ENCODE measurements around the gene HBE1.
"Not testable (repeated sequence)": the region's sequence is repeated elsewhere in the genome, so short reads cannot be mapped to it uniquely, and the experiment has no call there.

The HBE1 gene

GRCh38 chr11:5254023-5254422 lies 15.7 kb downstream of the HBE1 start:
- in situ Hi-C loops (cut with HindIII; ENCODE audit: low sequenced_read_pairs) = not testable (repeated sequence)

GRCh38 chr11:5253440-5253839 lies 16.3 kb downstream of the HBE1 start:
- in situ Hi-C loops (cut with HindIII; ENCODE audit: low sequenced_read_pairs) = not testable (repeated sequence)

GRCh38 chr11:5252919-5253265 lies 16.9 kb downstream of the HBE1 start:
- in situ Hi-C loops (cut with HindIII; ENCODE audit: low sequenced_read_pairs) = no loop called here

GRCh38 chr11:5252192-5252918 lies 17.4 kb downstream of the HBE1 start:
- in situ Hi-C loops (cut with HindIII; ENCODE audit: low sequenced_read_pairs) = no loop called here

GRCh38 chr11:5251746-5252145 lies 18.0 kb downstream of the HBE1 start:
- in situ Hi-C loops (cut with HindIII; ENCODE audit: low sequenced_read_pairs) = no loop called here

GRCh38 chr11:5250543-5251204 lies 19.1 kb downstream of the HBE1 start:
- in situ Hi-C loops (cut with HindIII; ENCODE audit: low sequenced_read_pairs) = no loop called here

- in situ Hi-C loops (cut with HindIII; ENCODE audit: low sequenced_read_pairs) = not testable (repeated sequence)
Observed at GRCh38 chr11:5249807-5250396, 19.8 kb downstream of the HBE1 start, which contains the start of gene HBG1. Gene HBG1 (minus strand): TSS chr11:5249857. CDS start chr11:5249804, 53 bp downstream.

GRCh38 chr11:5248498-5248897 lies 21.2 kb downstream of the HBE1 start:
- in situ Hi-C loops (cut with HindIII; ENCODE audit: low sequenced_read_pairs) = not testable (repeated sequence)

GRCh38 chr11:5247472-5248192 lies 22.1 kb downstream of the HBE1 start:
- in situ Hi-C loops (cut with HindIII; ENCODE audit: low sequenced_read_pairs) = no loop called here

- in situ Hi-C loops (cut with HindIII; ENCODE audit: low sequenced_read_pairs) = no loop called here
Observed at GRCh38 chr11:5246772-5247471, 22.8 kb downstream of the HBE1 start.

GRCh38 chr11:5245155-5245554 lies 24.6 kb downstream of the HBE1 start:
- in situ Hi-C loops (cut with HindIII; ENCODE audit: low sequenced_read_pairs) = no loop called here

- in situ Hi-C loops (cut with HindIII; ENCODE audit: low sequenced_read_pairs) = no loop called here
Observed at GRCh38 chr11:5243816-5244180, 25.9 kb downstream of the HBE1 start.

GRCh38 chr11:5242933-5243815 lies 26.6 kb downstream of the HBE1 start:
- in situ Hi-C loops (cut with HindIII; ENCODE audit: low sequenced_read_pairs) = no loop called here

- in situ Hi-C loops (cut with HindIII; ENCODE audit: low sequenced_read_pairs) = no loop called here
Observed at GRCh38 chr11:5242208-5242607, 27.5 kb downstream of the HBE1 start.

- in situ Hi-C loops (cut with HindIII; ENCODE audit: low sequenced_read_pairs) = no loop called here
Observed at GRCh38 chr11:5241458-5241857, 28.3 kb downstream of the HBE1 start.

GRCh38 chr11:5240458-5240857 lies 29.3 kb downstream of the HBE1 start:
- in situ Hi-C loops (cut with HindIII; ENCODE audit: low sequenced_read_pairs) = no loop called here

GRCh38 chr11:5240056-5240455 lies 29.7 kb downstream of the HBE1 start:
- in situ Hi-C loops (cut with HindIII; ENCODE audit: low sequenced_read_pairs) = no loop called here

GRCh38 chr11:5239046-5239445 lies 30.7 kb downstream of the HBE1 start:
- in situ Hi-C loops (cut with HindIII; ENCODE audit: low sequenced_read_pairs) = no loop called here

- in situ Hi-C loops (cut with HindIII; ENCODE audit: low sequenced_read_pairs) = no loop called here
Observed at GRCh38 chr11:5238486-5238885, 31.3 kb downstream of the HBE1 start.

GRCh38 chr11:5237420-5237819 lies 32.3 kb downstream of the HBE1 start:
- in situ Hi-C loops (cut with HindIII; ENCODE audit: low sequenced_read_pairs) = no loop called here
